Ascending aorta (tissue), 2 donors: ENCODE data around the gene SPATA25. TPM values are rescaled to one million over a fixed set of nuclear protein-coding genes. Genes with fewer than 3 reads are reported as not detected.

Experiments
- DNase-seq, 2 donors: peaks; one replicate each; pipeline ENCODE4 v3.0.0-alpha.2; 2019; ENCODE audit warnings: low spot score in 2 of 2
- H3K27ac ChIP-seq, 2 donors: fragments of 200-600 bp; sonication (generic); one replicate each; pipeline ENCODE4 v1.5.1; 2016 to 2017; ENCODE audit warnings: mild to moderate bottlenecking in 1 of 2
- H3K27me3 ChIP-seq: fragments of 200-600 bp; sonication (generic); one replicate; pipeline ENCODE4 v1.5.1; 2017
- H3K36me3 ChIP-seq, 2 donors: fragments of 200-600 bp; sonication (generic); one replicate each; pipeline ENCODE4 v1.5.1; 2016
- H3K4me1 ChIP-seq, 2 donors: fragments of 200-600 bp; sonication (generic); one replicate each; pipeline ENCODE4 v1.5.1; 2016 to 2017; ENCODE audit warnings: mild to moderate bottlenecking in 1 of 2
- H3K4me3 ChIP-seq, 2 donors: fragments of 200-600 bp; sonication (generic); one replicate each; pipeline ENCODE4 v1.5.1; 2016 to 2017; ENCODE audit warnings: mild to moderate bottlenecking in 1 of 2
- H3K9me3 ChIP-seq, 2 donors: fragments of 200-600 bp; sonication (generic); one replicate each; pipeline ENCODE4 v1.5.1; 2016
- intact Hi-C: fragments of 100-400 bp; cut with DNase I; formaldehyde crosslinking; loops from one replicate; pipeline ENCODE4 v1.15.1; 2023
- total RNA-seq: library from RNA; depleted of rRNA; stranded (reverse); fragments of >200 nt; gene quantifications from one replicate; pipeline ENCODE4 v1.1.0, GENCODE V29; 2016
- TF ChIP-seq, protein P1 (sequence below), 3 experiments: fragments of 200-600 bp in 2 of 3; fragments of 450-650 bp in 1 of 3; sonication (generic) in 2 of 3; IDR thresholded peaks; one replicate each; pipeline ENCODE4 v1.5.1; 2016 to 2019; ENCODE audit warnings: antibody characterized with exemption in 3 of 3, mild to moderate bottlenecking in 1 of 3, moderate library complexity in 1 of 3

Gene SPATA25
- total RNA-seq, 1 donor from 2014 or later, result 32.8 TPM

DNA sequence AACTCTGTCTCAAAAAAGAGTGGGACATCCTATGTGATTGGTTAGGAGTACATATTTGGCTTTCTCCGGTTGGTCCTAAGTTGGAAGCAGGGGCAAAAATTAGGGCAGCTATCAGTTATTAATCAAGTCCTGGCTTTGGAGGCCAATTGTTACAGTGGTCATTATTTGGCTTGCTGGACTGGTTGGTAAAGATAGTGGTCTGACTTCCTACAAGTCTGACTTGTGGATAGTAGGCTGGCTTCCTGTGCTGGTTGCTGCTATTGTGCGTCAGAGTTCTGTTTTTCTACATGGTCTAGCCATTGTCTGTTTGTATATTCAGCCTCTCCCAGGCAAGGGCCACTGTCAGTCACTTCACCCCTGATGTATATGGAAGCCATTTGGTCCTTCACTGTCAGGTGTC, 37.2 kb downstream of the SPATA25 start:
- Histone ChIP-seq H3K27ac (no peak overlapping the region), H3K36me3 (peaks cover 22 to 45% of the 10 kb centered on the region in 2 donors), H3K27me3 (no peaks in the 10 kb centered on the region), H3K4me3 (no peak overlapping the region), H3K4me1 (peaks cover 0 to 7% of the 10 kb centered on the region in 2 donors), H3K9me3 (no peaks in the 10 kb centered on the region)
- DNase-seq, result no peak
- TF ChIP-seq, protein P1, sequence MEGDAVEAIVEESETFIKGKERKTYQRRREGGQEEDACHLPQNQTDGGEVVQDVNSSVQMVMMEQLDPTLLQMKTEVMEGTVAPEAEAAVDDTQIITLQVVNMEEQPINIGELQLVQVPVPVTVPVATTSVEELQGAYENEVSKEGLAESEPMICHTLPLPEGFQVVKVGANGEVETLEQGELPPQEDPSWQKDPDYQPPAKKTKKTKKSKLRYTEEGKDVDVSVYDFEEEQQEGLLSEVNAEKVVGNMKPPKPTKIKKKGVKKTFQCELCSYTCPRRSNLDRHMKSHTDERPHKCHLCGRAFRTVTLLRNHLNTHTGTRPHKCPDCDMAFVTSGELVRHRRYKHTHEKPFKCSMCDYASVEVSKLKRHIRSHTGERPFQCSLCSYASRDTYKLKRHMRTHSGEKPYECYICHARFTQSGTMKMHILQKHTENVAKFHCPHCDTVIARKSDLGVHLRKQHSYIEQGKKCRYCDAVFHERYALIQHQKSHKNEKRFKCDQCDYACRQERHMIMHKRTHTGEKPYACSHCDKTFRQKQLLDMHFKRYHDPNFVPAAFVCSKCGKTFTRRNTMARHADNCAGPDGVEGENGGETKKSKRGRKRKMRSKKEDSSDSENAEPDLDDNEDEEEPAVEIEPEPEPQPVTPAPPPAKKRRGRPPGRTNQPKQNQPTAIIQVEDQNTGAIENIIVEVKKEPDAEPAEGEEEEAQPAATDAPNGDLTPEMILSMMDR (IDR thresholded peaks at IDR 0.05), result no peak
- intact Hi-C loops, result no loop called here

DNA sequence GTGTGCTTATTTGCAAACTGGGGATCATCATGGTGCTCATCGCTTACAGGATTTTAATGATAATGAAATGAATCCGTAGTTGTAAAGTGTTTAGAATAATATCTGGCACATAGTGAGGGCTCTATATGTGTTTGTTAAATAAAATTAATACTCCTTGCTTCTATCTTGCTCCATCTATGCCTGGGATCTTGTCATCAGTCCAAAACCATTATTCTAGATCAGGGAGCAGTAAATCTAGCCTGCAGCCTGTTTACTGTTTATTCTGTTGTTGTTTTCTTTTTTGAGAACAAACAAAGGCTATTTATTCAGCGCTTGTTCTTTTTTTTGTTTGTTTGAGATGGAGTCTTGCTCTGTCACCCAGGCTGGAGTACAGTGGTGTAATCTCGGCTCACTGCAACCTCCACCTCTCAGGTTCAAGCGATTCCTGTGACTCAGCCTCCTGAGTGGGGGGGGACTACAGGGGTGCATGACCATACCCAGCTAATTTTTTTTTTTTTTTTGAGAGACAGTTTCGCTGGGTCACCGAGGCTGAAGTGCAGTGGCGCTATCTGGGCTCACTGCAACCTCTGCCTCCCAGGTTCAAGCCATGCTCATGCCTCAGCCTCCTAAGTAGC, 38.3 kb downstream of the SPATA25 start:
- intact Hi-C loops, result no loop called here
- Histone ChIP-seq H3K4me3 (no peak overlapping the region), H3K4me1 (no peaks in the 10 kb centered on the region), H3K27me3 (no peaks in the 10 kb centered on the region), H3K9me3 (no peaks in the 10 kb centered on the region), H3K27ac (no peak overlapping the region), H3K36me3 (peaks cover 27 to 47% of the 10 kb centered on the region in 2 donors)
- TF ChIP-seq, protein P1 (IDR thresholded peaks at IDR 0.05), result no peak
- no peak for DNase-seq

DNA sequence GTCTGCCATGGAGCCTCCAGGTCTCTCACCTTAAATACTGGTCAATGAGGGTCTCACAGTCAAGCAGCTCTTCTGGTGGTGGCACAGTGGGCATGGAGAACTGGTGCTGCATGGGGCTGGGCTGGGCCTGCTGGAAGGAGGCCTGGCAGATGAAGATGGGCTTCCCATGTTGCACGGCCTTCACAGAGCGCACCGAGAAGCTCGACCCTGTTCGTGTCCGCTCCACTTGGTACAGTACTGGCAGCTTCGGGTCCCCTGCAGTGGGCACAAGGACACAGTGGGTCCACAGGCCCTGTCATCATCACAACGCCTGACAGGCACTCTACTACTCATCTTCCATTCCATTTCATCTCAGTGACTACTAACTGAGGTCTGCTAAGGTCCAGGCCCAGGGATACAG, 39.0 kb downstream of the SPATA25 start:
- Histone ChIP-seq H3K4me3 (no peak overlapping the region), H3K4me1 (no peaks in the 10 kb centered on the region), H3K27ac (peak overlapping the region in 1 of 2 donors; percentile 19), H3K9me3 (no peaks in the 10 kb centered on the region), H3K27me3 (no peaks in the 10 kb centered on the region), H3K36me3 (peaks cover 33 to 53% of the 10 kb centered on the region in 2 donors)
- intact Hi-C loops, result no loop called here
- TF ChIP-seq, protein P1 (IDR thresholded peaks at IDR 0.05), result no peak
- no peak for DNase-seq

DNA sequence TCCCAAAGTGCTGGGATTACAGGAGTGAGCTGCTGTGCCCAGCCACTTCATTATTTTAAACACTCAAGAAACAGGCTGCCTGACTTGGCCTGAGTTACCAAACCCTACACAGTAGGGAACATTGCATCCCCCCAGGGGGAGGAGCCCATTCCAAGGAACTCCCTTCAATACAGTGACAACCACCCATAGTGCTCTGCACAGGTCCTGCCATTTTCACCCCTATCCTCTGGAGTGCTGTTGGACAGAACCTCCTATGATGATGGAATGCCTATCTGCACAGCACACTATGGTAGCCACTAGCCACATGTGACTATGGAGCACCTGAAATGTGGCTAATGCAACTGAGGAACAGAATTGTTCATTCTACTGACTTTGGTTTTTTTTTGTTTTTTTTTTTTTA, 42.0 kb downstream of the SPATA25 start:
- H3K4me1 ChIP-seq, result peaks cover 0 to 10% of the 10 kb centered on the region in 2 donors
- DNase-seq, result no peak
- H3K36me3 ChIP-seq, result peaks cover 46 to 69% of the 10 kb centered on the region in 2 donors
- no peaks in the 10 kb centered on the region for H3K27me3 ChIP-seq
- TF ChIP-seq, protein P1 (IDR thresholded peaks at IDR 0.05), result no peak
- no peak overlapping the region for H3K4me3 ChIP-seq
- peak overlapping the region in 1 of 2 donors; percentile 19 for H3K27ac ChIP-seq
- intact Hi-C loops, result no loop called here
- no peaks in the 10 kb centered on the region for H3K9me3 ChIP-seq

DNA sequence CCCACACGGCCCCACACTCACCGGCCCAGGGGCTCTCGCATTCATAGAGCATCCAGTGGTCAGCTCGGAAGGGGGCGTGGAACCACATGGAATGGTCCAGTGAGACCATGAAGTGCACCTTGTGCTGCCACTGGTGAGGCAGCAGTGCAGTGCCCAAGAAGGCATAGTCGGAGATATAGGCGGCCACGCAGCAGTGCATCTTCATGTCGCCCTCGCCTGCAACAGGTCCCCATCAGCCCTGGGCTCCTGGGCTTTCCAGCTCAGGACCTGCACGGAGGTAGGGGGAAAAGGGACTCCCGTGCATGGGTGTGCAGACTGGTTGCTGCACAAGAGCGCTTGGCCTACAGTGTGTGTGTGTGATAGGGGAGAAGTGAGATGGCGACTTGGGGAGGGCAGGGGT, 43.9 kb downstream of the SPATA25 start:
- no peaks in the 10 kb centered on the region for H3K9me3 ChIP-seq
- no peaks in the 10 kb centered on the region for H3K27me3 ChIP-seq
- H3K4me3 ChIP-seq, result no peak overlapping the region
- intact Hi-C loops, result no loop called here
- peaks cover 53 to 70% of the 10 kb centered on the region in 2 donors for H3K36me3 ChIP-seq
- no peak overlapping the region for H3K27ac ChIP-seq
- TF ChIP-seq, protein P1 (IDR thresholded peaks at IDR 0.05), result no peak
- peaks cover 0 to 10% of the 10 kb centered on the region in 2 donors for H3K4me1 ChIP-seq
- DNase-seq, result no peak
